K562 (cell line): Measurements from ENCODE around the gene NUP50.

Experiments used
- TCF7L2 ChIP-seq: fragments of 150-350 bp; IDR thresholded peaks from 2 replicates; pipeline ENCODE4 v1.6.1; 2016; ENCODE audit warnings: low read depth, mild to moderate bottlenecking, low read length, moderate library complexity
- TF ChIP-seq, protein P1 (sequence below): fragments of 200-800 bp; sonication (Bioruptor generic); IDR thresholded peaks from 2 replicates; pipeline ENCODE4 v1.6.1; 2017; ENCODE audit warnings: missing genetic modification characterization, missing compliant biosample characterization

DNA sequence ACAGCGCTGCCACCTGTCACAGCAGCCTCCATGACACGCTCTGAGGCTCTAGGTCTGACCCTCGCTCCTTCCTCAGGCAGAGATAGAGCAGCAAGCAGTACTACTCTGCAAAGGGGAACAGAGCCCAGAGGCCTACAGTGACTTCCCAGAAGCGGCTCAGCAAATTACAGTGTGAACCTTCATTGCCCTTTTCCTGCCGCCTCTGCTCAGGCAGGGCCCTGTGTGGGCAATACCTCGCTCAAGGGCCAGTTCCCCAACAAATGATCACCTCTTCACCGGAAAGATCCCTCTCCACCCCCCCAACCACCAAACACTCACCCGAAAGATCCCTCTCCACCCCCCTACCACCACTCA is 64.7 kb downstream of the NUP50 start:
- TF ChIP-seq TCF7L2 = no peak
- TF ChIP-seq, protein P1, sequence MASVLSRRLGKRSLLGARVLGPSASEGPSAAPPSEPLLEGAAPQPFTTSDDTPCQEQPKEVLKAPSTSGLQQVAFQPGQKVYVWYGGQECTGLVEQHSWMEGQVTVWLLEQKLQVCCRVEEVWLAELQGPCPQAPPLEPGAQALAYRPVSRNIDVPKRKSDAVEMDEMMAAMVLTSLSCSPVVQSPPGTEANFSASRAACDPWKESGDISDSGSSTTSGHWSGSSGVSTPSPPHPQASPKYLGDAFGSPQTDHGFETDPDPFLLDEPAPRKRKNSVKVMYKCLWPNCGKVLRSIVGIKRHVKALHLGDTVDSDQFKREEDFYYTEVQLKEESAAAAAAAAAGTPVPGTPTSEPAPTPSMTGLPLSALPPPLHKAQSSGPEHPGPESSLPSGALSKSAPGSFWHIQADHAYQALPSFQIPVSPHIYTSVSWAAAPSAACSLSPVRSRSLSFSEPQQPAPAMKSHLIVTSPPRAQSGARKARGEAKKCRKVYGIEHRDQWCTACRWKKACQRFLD (CRISPR knock-in tag) = no peak
